GM23338 (cell line): ENCODE data around the gene NRCAM. TPM values are rescaled to one million over a fixed set of nuclear protein-coding genes. Genes with fewer than 3 reads are reported as not detected.
A peak's percentile ranks its signal among the peaks of the same experiment; 100 is the strongest.

Experiments
- ATAC-seq: fragments of 200-7000 bp; cut with Tn5 transposase; 3 replicates; pipeline ENCODE4 v1.9.1; 2020
- DNase-seq: peaks from one replicate; pipeline ENCODE4 v3.0.0-alpha.2; 2015; ENCODE audit warnings: low spot score
- H2AFZ ChIP-seq: fragments of 200-600 bp; sonication (generic); 2 replicates; pipeline ENCODE4 v1.8.0; 2016; ENCODE audit warnings: antibody characterized with exemption, mild to moderate bottlenecking, moderate library complexity
- H3F3A ChIP-seq: fragments of 200-600 bp; sonication (generic); replicated peaks from 2 replicates; pipeline ENCODE4 v1.8.0; 2017; ENCODE audit warnings: antibody characterized with exemption, mixed run types, low read depth
- H3K27ac ChIP-seq: fragments of 200-600 bp; sonication (generic); 2 replicates; pipeline ENCODE4 v1.6.1; 2016; ENCODE audit warnings: low read depth
- H3K27me3 ChIP-seq: fragments of 200-600 bp; sonication (generic); 2 replicates; pipeline ENCODE4 v1.8.0; 2016; ENCODE audit warnings: mild to moderate bottlenecking, mixed run types, moderate library complexity; ENCODE audit not compliant: insufficient read depth
- H3K36me3 ChIP-seq: fragments of 200-600 bp; sonication (generic); 2 replicates; pipeline ENCODE4 v1.8.0; 2016; ENCODE audit warnings: mild to moderate bottlenecking; ENCODE audit not compliant: insufficient read depth
- H3K4me1 ChIP-seq: fragments of 200-600 bp; sonication (generic); 2 replicates; pipeline ENCODE4 v1.8.0; 2016; ENCODE audit warnings: mild to moderate bottlenecking, moderate library complexity; ENCODE audit not compliant: insufficient read depth
- H3K4me2 ChIP-seq: fragments of 200-600 bp; sonication (generic); 2 replicates; pipeline ENCODE4 v1.7.1; 2017; ENCODE audit warnings: mixed run types
- H3K4me3 ChIP-seq: fragments of 200-600 bp; sonication (generic); 2 replicates; pipeline ENCODE4 v1.6.1; 2016; ENCODE audit warnings: mixed run types
- H3K79me2 ChIP-seq: fragments of 200-600 bp; sonication (generic); replicated peaks from 2 replicates; pipeline ENCODE4 v1.8.0; 2017; ENCODE audit warnings: mild to moderate bottlenecking; ENCODE audit not compliant: insufficient read depth
- H3K9me2 ChIP-seq: fragments of 200-600 bp; sonication (generic); 2 replicates; pipeline ENCODE4 v1.8.0; 2017; ENCODE audit not compliant: insufficient read depth
- H4K20me1 ChIP-seq: fragments of 200-600 bp; sonication (generic); replicated peaks from 2 replicates; pipeline ENCODE4 v1.8.0; 2017; ENCODE audit warnings: mild to moderate bottlenecking; ENCODE audit not compliant: insufficient read depth
- H3K27ac Mint-ChIP-seq: 2 replicates; pipeline ENCODE4 v1.8.0; 2020; ENCODE audit warnings: inconsistent platforms, mild to moderate bottlenecking, moderate library complexity, mixed read lengths
- H3K27me3 Mint-ChIP-seq: 3 replicates; pipeline ENCODE4 v1.8.0; 2022; ENCODE audit warnings: low read depth, mild to moderate bottlenecking, moderate library complexity, mixed read lengths, inconsistent platforms; ENCODE audit not compliant: insufficient read depth, poor library complexity
- H3K36me3 Mint-ChIP-seq: 3 replicates; pipeline ENCODE4 v1.8.0; 2021; ENCODE audit warnings: low read depth, mild to moderate bottlenecking, inconsistent platforms, moderate library complexity, mixed read lengths
- H3K4me1 Mint-ChIP-seq: 3 replicates; pipeline ENCODE4 v1.8.0; 2020; ENCODE audit warnings: mild to moderate bottlenecking, inconsistent platforms, mixed read lengths
- H3K4me3 Mint-ChIP-seq: 3 replicates; pipeline ENCODE4 v1.8.0; 2021; ENCODE audit warnings: moderate library complexity, mild to moderate bottlenecking, inconsistent platforms, mixed read lengths
- H3K9me3 Mint-ChIP-seq: 3 replicates; pipeline ENCODE4 v1.8.0; 2020; ENCODE audit warnings: moderate library complexity, mild to moderate bottlenecking, inconsistent platforms, mixed read lengths
- CTCF ChIP-seq, 2 experiments: fragments of 200-600 bp in 1 of 2; sonication (generic) in 1 of 2; conservative IDR thresholded peaks; 2 replicates each; pipeline versions ENCODE4 v1.5.1 to v1.6.1; 2016 to 2017; ENCODE audit warnings: antibody characterized with exemption in 2 of 2, low read depth in 2 of 2, mild to moderate bottlenecking in 2 of 2, moderate library complexity in 1 of 2
- EZH2 ChIP-seq: fragments of 200-600 bp; sonication (generic); IDR thresholded peaks from one replicate; pipeline ENCODE4 v1.8.0; 2017; ENCODE audit warnings: antibody characterized with exemption, mild to moderate bottlenecking, low read depth; ENCODE audit not compliant: unreplicated experiment
- EZH2phosphoT487 ChIP-seq: fragments of 200-600 bp; sonication (generic); IDR thresholded peaks from one replicate; pipeline ENCODE4 v1.8.1; 2018; ENCODE audit warnings: antibody characterized with exemption; ENCODE audit not compliant: unreplicated experiment
- JUNB ChIP-seq: IDR thresholded peaks from one replicate; pipeline ENCODE4 v1.6.1; 2016; ENCODE audit warnings: antibody characterized with exemption; ENCODE audit not compliant: unreplicated experiment
- NANOG ChIP-seq: IDR thresholded peaks from 2 replicates; pipeline ENCODE4 v1.6.1; 2016; ENCODE audit warnings: antibody characterized with exemption, borderline replicate concordance
- STAT1 ChIP-seq: IDR thresholded peaks from one replicate; pipeline ENCODE4 v1.6.1; 2016; ENCODE audit warnings: antibody characterized with exemption; ENCODE audit not compliant: unreplicated experiment
- ZNF331 ChIP-seq: fragments of 250-450 bp; sonication (Bioruptor Pico); IDR thresholded peaks from 2 replicates; pipeline ENCODE4 v1.5.0; 2020; ENCODE audit warnings: low read depth, mild to moderate bottlenecking, moderate library complexity
- polyA plus RNA-seq: library from polyadenylated mRNA; unstranded; fragments of >200 nt; fragmentation: Nextera tagmentation; extraction: Ambion mirVana; gene quantifications from 2 replicates; pipeline ENCODE4 v1.2.1, GENCODE V29; 2016
- total RNA-seq: library from RNA; depleted of rRNA; stranded (reverse); fragments of >200 nt; shearing (Covaris generic); gene quantifications from 2 replicates; pipeline ENCODE4 v1.2.3, GENCODE V29; 2014
- TF ChIP-seq, protein P1 (sequence below): IDR thresholded peaks from one replicate; pipeline ENCODE4 v1.6.1; 2018; ENCODE audit warnings: antibody characterized with exemption; ENCODE audit not compliant: unreplicated experiment

NRCAM gene
- total and polyA plus RNA-seq, 2 experiments from 2014 or later: 2.5 to 6.8 TPM

DNA sequence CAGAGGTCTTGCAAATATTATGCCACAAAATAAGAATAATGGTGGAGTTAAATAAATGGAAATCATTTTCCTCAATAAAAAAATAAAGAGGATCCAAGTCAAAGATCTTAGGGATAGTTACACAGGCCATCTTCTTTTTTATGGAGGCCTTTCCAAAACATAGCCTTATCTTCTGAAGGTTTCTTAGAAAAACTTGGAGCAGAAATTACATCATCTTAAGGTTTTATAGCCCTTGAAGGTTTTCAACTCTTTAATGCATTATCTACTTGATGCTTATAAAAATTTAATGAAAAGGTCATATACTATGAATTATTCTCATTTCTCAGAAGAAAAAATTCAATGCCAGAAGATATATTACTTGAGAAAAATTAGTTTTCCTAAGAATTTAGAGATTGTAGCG is 231.8 kb downstream of the NRCAM start:
- Histone ChIP-seq H4K20me1 (no peaks in the 10 kb centered on the region), H3K4me3 (no peak overlapping the region), H2AFZ (no peak overlapping the region), H3K36me3 (no peaks in the 10 kb centered on the region), H3K27ac (no peak overlapping the region), H3K9me2 (peaks cover 1% of the 10 kb centered on the region; the same call in 1 of the 2 replicates), H3K4me2 (no peak overlapping the region), H3K79me2 (no peaks in the 10 kb centered on the region), H3K27me3 (no peaks in the 10 kb centered on the region), H3F3A (no peaks in the 10 kb centered on the region), H3K4me1 (no peaks in the 10 kb centered on the region)
- TF ChIP-seq, protein P1, sequence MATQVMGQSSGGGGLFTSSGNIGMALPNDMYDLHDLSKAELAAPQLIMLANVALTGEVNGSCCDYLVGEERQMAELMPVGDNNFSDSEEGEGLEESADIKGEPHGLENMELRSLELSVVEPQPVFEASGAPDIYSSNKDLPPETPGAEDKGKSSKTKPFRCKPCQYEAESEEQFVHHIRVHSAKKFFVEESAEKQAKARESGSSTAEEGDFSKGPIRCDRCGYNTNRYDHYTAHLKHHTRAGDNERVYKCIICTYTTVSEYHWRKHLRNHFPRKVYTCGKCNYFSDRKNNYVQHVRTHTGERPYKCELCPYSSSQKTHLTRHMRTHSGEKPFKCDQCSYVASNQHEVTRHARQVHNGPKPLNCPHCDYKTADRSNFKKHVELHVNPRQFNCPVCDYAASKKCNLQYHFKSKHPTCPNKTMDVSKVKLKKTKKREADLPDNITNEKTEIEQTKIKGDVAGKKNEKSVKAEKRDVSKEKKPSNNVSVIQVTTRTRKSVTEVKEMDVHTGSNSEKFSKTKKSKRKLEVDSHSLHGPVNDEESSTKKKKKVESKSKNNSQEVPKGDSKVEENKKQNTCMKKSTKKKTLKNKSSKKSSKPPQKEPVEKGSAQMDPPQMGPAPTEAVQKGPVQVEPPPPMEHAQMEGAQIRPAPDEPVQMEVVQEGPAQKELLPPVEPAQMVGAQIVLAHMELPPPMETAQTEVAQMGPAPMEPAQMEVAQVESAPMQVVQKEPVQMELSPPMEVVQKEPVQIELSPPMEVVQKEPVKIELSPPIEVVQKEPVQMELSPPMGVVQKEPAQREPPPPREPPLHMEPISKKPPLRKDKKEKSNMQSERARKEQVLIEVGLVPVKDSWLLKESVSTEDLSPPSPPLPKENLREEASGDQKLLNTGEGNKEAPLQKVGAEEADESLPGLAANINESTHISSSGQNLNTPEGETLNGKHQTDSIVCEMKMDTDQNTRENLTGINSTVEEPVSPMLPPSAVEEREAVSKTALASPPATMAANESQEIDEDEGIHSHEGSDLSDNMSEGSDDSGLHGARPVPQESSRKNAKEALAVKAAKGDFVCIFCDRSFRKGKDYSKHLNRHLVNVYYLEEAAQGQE: no peak
- TF ChIP-seq EZH2 (no peak), JUNB (no peak), NANOG (no peak), ZNF331 (CRISPR knock-in tag) (no peak), EZH2phosphoT487 (no peak), CTCF (conservative IDR thresholded peaks at IDR 0.05; ENCODE audit: low read depth in 2 of 2) (no peak)
- Mint-ChIP-seq H3K4me1 (peaks cover 5% of the 10 kb centered on the region; the same call in 2 of the 3 replicates), H3K27me3 (peaks cover 1% of the 10 kb centered on the region), H3K36me3 (no peaks in the 10 kb centered on the region), H3K27ac (no peak overlapping the region), H3K4me3 (no peak overlapping the region), H3K9me3 (peaks cover 3% of the 10 kb centered on the region; the same call in 1 of the 3 replicates)
- DNase-seq (no peak), ATAC-seq (no peak)

- DNase-seq (peak; percentile 57), ATAC-seq (peak; percentile 91)
- no peaks in the 10 kb centered on the region for H3F3A ChIP-seq
- H2AFZ ChIP-seq: no peak overlapping the region
- no peaks in the 10 kb centered on the region for H3K79me2 ChIP-seq
- H3K9me3 Mint-ChIP-seq: peaks cover 6% of the 10 kb centered on the region
- no peaks in the 10 kb centered on the region for H3K27me3 ChIP-seq
- no peaks in the 10 kb centered on the region for H4K20me1 ChIP-seq
- no peak overlapping the region for H3K27ac ChIP-seq
- H3K4me3 Mint-ChIP-seq: no peak overlapping the region
- peaks cover 1% of the 10 kb centered on the region for H3K27me3 Mint-ChIP-seq
- no peak for TF ChIP-seq STAT1
- TF ChIP-seq CTCF (conservative IDR thresholded peaks at IDR 0.05; ENCODE audit: low read depth in 2 of 2): peak; percentile 29 to 57; a peak in 3 of 4 replicates
- no peak overlapping the region for H3K4me2 ChIP-seq
- no peak overlapping the region for H3K4me3 ChIP-seq
- peaks cover 7% of the 10 kb centered on the region; the same call in 1 of the 2 replicates for H3K9me2 ChIP-seq
- H3K36me3 Mint-ChIP-seq: peaks cover 4% of the 10 kb centered on the region; the same call in 1 of the 3 replicates
- no peaks in the 10 kb centered on the region for H3K36me3 ChIP-seq
- no peaks in the 10 kb centered on the region for H3K4me1 ChIP-seq
- H3K4me1 Mint-ChIP-seq: peaks cover 5% of the 10 kb centered on the region; the same call in 2 of the 3 replicates
- H3K27ac Mint-ChIP-seq: no peak overlapping the region
These were observed 233.9 kb downstream of the NRCAM start for GRCh38 chr7:108222236-108222892.
